Stimulated activated CD8-positive, alpha-beta memory T cell treated with anti-CD3 and anti-CD28 coated beads, Interleukin-7, amount 100 ng/mL, for 48 hours (primary cell): ENCODE measurements around the gene CTIF.

Experiments used
- DNase-seq, 2 donors: peaks; one replicate each; pipeline ENCODE4 v3.0.0-alpha.2; 2020; ENCODE audit warnings: low read depth in 1 of 2; ENCODE audit errors: extremely low read depth in 1 of 2

The CTIF gene

DNA sequence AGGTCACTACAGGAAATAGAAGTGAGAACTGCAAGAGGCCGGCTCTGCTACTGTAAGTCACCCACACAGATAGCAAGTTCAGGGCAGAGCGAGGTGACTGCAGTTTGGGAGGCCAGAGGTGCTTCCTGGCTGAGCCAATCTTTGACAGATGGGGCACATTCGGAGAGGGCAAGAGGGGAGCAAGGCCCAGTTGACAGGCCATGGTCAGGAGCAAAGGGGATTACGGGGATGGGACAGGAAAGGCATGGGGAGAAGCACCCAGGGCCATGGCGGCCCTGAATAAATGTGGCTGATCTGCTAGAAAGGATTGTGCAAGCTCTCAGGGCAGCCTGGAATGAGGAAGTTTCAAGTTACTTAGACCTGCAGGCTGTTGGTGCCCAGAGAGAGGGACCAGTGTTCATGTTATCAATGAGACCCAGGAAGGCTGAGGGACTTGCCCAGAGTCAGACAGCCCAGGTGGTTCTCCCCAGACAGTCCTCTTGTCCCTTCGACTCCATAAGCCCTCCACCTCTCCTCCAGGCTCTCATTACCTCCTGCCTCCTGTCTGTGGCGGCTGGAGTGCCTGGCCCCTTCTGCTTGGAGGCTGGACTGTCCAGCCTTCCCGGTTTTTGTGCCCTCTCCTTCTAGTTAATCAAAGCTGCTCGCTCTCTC, 123.3 kb downstream of the CTIF start:
- no peak for DNase-seq

DNA sequence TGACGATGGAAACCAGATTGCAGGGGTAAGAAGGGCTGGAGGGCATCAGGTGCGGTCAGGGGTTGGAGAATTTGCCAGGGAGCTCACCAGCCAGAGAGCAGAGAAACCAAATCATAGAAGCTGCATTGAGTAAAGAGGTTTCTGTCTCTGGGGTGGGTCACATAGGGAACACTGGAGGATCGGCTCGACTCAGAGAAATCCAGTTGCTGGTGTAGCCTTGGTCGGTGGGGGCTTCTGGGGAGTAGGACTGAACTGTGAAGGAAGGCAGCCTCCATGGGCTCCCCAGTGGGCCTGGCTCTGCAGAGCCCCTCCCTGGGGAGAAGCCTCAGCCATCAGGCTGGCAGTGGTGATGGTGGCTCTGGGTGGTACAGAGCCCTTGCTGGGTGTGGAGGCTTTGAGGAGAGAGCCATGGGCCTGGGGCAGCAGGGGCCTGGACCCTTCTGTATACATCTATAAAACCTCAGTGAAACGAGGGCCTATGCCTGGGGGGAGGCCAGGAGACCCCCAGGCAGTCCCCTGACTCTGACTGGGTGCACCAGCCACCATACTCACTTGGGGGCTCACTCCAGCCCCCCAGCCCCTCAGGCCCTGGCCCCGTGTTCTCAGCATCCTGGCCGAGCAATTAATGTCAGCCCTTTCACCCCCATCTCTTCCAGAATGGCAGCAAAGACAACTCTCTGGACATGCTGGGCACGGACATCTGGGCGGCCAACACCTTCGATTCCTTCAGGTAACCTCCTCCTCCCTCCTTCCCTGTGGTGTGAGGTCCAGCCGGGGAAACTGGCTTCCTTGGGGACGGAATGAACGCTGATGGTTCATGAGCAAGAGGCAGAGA, 124.5 kb downstream of the CTIF start:
- DNase-seq, result no peak

DNA sequence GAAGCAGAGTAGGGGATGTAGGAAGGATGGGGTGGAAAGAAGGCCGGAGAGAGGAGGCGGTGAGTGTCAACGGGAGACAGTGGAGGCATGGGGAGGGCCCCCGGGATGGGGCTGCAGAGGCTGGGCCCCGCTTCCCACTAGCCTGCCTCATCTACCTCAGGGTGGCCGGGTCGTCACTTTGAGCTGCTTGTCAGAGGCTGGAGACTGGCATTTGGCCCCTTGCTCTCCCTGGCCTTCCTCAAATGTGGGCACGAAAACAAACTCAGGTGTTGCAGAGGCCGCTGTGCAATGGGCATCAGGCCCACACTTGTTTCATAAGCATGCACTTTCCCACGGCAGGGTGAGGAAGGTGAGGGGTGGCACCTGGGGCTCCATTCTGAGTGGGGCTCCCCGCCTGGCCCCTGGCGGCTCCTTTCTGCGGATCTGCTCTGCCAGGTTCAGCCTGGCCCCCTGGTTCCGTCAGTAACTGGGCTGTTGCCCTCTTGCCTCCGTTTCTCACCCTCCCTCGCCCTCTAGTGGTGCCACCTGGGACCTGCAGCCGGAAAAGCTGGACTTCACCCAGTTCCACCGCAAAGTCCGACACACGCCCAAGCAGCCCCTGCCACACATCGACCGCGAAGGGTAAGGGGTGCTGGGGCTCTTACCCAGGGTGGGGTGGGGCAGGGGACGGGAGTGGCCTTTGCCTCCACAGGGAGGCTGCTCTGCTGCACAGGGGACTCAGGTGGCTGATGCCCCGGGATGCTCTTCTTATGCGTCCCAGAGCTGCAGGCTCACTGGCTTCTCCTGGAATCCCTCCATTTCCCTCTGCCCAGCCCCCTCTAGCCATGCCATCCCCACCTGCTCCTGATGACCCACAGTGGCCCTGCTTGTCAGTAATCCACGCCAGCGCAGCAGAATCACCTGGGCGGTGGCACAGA, 125.4 kb downstream of the CTIF start:
- peak in 1 of 2 donors; percentile 17 for DNase-seq

GRCh38 chr18:48665654-48666053, 126.8 kb downstream of the CTIF start:
- no peak for DNase-seq

DNA sequence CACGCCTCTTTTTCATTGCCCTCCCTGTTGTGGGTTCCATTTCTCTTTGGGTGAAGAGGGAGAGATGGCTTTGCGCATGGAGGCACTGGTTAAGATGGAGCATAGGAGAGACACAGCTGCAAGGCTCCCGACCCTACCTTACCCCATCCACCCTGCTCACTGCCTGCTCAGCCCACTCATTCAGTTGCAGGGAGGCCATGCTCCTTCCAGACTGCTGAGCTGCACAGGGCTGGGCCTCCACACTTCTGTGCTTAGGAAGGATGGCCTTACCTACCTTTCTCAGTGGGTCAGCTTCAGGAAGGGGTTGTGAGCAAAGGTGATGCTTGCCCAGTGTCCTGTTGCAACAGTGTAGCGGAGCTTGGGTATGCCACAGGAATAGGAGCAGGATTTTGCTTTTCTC, 127.8 kb downstream of the CTIF start:
- no peak for DNase-seq

GRCh38 chr18:48667276-48668254, 128.7 kb downstream of the CTIF start:
- no peak for DNase-seq

- no peak for DNase-seq
These were observed 129.8 kb downstream of the CTIF start for GRCh38 chr18:48668466-48669179.

- DNase-seq, result no peak
These were observed 130.4 kb downstream of the CTIF start for GRCh38 chr18:48669180-48669675.

GRCh38 chr18:48669991-48670750, 131.3 kb downstream of the CTIF start:
- no peak for DNase-seq

DNA sequence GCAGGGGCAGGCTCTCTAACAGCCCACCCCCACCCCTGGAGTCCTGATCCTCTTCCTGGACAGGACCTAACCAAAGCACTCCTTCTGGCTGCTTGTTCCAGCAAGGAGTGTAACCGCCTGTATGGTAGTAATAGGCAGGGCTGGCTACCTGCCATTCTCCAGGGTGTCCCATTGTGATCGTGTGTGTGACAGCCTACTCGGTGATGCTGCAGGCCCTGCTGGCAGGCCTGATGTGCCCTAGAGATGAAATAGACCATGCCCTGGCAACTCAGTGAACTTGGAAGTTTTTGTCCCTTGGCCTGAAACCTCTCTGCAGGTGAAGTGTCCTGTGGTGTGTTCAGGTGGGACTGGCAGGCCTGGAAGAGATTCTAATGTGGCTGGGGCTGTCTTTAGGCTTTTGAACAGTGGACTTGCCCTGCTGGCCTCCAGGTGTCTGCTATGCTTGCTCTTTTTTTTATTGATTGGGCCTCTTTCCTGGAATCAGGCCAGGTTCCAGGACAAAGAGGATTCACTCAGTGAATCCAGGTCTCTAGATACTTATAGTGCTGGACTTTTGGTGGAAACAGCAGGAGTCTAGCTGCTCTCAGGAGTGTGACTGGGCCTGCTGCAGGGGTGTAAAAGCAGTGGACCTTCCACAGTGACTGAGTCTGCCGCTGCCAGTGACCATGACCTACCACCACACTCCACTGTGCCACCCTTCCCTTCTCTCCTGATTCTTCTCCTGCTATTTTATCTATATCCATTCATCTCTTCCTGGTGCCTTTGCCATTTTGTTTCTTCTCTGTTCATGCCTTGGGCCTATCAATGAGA, 132.1 kb downstream of the CTIF start:
- no peak for DNase-seq

- no peak for DNase-seq
These were observed 132.7 kb downstream of the CTIF start for GRCh38 chr18:48671561-48671945.

DNA sequence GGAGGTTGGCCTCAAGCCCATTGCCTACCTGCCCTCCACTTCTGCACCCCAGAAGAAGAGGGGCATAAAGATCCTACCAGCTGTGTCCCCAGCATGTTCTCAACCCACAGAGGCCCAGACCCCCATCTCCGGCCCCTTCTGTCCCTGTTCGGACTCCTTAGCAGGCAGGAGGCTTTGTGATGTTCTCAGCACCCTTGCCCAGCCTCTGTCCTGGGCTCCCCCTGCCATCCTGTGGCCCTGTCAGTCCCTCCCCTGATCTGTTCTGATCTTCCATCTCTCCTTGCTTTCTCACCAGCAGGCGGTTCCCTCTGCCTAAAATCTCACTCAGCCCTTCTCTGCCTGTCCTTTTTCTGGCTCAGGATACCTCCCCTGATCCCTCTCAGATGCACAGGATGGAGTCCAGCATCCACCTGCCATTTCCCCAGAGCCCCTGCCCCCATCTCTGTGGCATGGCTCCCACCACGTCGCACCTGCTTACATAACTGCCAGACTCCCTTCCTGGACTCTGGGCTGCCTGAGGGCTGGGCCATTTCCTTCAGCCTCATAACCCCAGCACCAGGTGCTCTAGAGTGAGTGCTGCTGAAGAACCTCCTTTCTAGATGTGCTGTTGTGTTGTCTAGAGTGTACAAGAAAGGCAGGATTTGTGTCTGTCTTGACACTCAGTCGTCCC, 134.0 kb downstream of the CTIF start:
- DNase-seq, result no peak

DNA sequence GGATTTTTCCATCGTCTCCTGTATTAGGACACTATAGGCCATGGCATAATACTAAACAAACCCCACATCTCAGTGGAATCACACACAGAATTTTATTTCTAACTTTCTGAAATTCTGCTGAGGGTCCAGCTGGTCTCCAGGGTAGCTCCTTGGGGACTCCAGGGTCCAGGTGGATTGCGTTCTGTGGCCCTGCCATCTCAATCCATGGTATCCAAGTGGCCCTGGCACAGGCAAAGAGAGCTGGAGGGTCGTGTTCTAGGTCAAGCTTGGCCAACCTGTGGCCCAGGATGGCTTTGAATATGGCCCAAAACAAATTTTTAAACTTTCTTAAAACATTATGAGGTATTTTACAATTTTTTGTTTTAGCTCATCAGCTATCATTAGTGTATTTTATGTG, 134.6 kb downstream of the CTIF start:
- DNase-seq, result no peak

GRCh38 chr18:48673853-48674721, 135.3 kb downstream of the CTIF start:
- DNase-seq, result no peak

- DNase-seq, result no peak
These were observed 136.0 kb downstream of the CTIF start for GRCh38 chr18:48674758-48675351.

GRCh38 chr18:48675352-48675761, 136.5 kb downstream of the CTIF start:
- peak; percentile 63 to 67 for DNase-seq
